ENCODE results near the gene CSTF1.
A peak's percentile ranks its signal among the peaks of the same experiment; 100 is the strongest.
"Not testable (repeated sequence)": the region's sequence is repeated elsewhere in the genome, so short reads cannot be mapped to it uniquely, and the experiment has no call there.

The CSTF1 gene

GRCh38 chr20:56380375-56380774, 12.1 kb upstream of the CSTF1 start:
- H3K36me3 ChIP-seq (replicated peaks): peaks cover 94% of the 10 kb centered on the region
- H3K4me3 ChIP-seq: no peak overlapping the region
- H3K9me3 ChIP-seq: no peaks in the 10 kb centered on the region
- in situ Hi-C loops (cut with MboI; ENCODE audit: low sequenced_read_pairs): loop anchor here (25.0 kb wide), 1 partner anchor 1007 kb away; the partner anchor contains the start of gene RBM38
- no peaks in the 10 kb centered on the region for H3K27me3 ChIP-seq (ENCODE audit: low read depth)
- no peaks in the 10 kb centered on the region for H3K4me1 ChIP-seq
- DNase-seq (ENCODE audit: low spot score in 2 of 2): no peak

- Histone ChIP-seq H3K9me3 (no peaks in the 10 kb centered on the region), H3K36me3 (replicated peaks) (peaks cover 94% of the 10 kb centered on the region), H3K4me3 (no peak overlapping the region), H3K27me3 (ENCODE audit: low read depth) (no peaks in the 10 kb centered on the region), H3K4me1 (no peaks in the 10 kb centered on the region)
- in situ Hi-C loops (cut with MboI; ENCODE audit: low sequenced_read_pairs): loop anchor here (25.0 kb wide), 1 partner anchor 1006 kb away; the partner anchor contains the start of gene RBM38
- DNase-seq (ENCODE audit: low spot score in 2 of 2): no peak
These were observed 10.9 kb upstream of the CSTF1 start for GRCh38 chr20:56381501-56381900.

GRCh38 chr20:56382696-56383095, 9.7 kb upstream of the CSTF1 start:
- H3K9me3 ChIP-seq: no peaks in the 10 kb centered on the region
- peaks cover 94% of the 10 kb centered on the region for H3K36me3 ChIP-seq (replicated peaks)

DNA sequence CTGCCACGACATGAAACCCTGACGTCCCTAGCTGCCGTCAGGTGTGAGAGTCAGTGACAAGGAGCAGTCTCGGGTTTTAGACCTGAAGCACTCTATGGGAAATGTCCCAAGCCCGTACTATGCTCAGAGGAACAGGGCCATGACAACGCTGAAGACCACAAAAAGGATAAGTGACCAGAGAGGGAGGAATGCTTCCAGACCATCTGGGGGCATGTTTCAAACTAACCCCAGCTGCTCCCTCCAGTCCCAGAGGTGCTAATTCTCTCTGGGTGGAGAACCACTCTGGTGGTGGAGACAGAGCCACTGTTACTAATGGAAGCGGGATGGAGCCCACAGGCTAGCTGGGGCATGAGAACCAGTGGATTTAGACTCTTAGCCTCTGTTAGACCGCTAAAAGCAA, 9.1 kb upstream of the CSTF1 start:
- no peak overlapping the region for H3K4me3 ChIP-seq
- in situ Hi-C loops (cut with MboI; ENCODE audit: low sequenced_read_pairs): loop anchor here (25.0 kb wide), 1 partner anchor 1004 kb away; the partner anchor contains the start of gene RBM38
- H3K9me3 ChIP-seq: no peaks in the 10 kb centered on the region
- H3K4me1 ChIP-seq: no peaks in the 10 kb centered on the region; the same call in 1 of the 2 replicates
- H3K27me3 ChIP-seq (ENCODE audit: low read depth): no peaks in the 10 kb centered on the region
- H3K36me3 ChIP-seq (replicated peaks): peaks cover 94% of the 10 kb centered on the region
- no peak for DNase-seq (ENCODE audit: low spot score in 2 of 2)

More at GRCh38 chr20:56382696-56383095, 9.7 kb upstream of the CSTF1 start:
- Histone ChIP-seq H3K27me3 (ENCODE audit: low read depth) (no peaks in the 10 kb centered on the region), H3K4me1 (no peaks in the 10 kb centered on the region), H3K4me3 (no peak overlapping the region)
- in situ Hi-C loops (cut with MboI; ENCODE audit: low sequenced_read_pairs): loop anchor here (25.0 kb wide), 1 partner anchor 1005 kb away; the partner anchor contains the start of gene RBM38
- no peak for DNase-seq (ENCODE audit: low spot score in 2 of 2)

GRCh38 chr20:56385130-56385529, 7.3 kb upstream of the CSTF1 start:
- no peaks in the 10 kb centered on the region; the same call in 1 of the 2 replicates for H3K4me1 ChIP-seq
- peaks cover 98% of the 10 kb centered on the region for H3K36me3 ChIP-seq (replicated peaks)
- H3K27me3 ChIP-seq (ENCODE audit: low read depth): no peaks in the 10 kb centered on the region
- no peak for DNase-seq (ENCODE audit: low spot score in 2 of 2)
- in situ Hi-C loops (cut with MboI; ENCODE audit: low sequenced_read_pairs): loop anchor here (25.0 kb wide), 1 partner anchor 1002 kb away; the partner anchor contains the start of gene RBM38
- no peaks in the 10 kb centered on the region for H3K9me3 ChIP-seq
- no peak overlapping the region for H3K4me3 ChIP-seq

DNA sequence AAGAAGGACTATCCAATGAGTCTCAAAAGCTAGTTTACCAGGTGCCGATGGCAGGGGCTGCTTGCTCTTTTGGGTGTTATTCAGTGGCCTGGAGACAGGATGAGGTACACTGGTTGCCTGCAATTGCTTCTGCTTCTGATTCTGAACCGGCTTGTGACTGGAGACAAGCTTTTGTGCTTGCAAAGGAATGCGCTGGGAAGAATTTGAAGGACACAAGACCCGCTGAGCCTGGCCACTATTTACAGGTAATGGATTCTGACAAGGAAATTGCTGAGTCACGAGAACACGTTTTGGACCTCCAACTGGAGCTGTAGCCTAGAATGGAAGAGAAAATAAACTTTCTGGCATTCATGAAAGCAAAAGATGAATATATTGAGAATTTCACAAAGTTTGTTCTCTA, 6.2 kb upstream of the CSTF1 start:
- no peak for DNase-seq (ENCODE audit: low spot score in 2 of 2)
- H3K36me3 ChIP-seq (replicated peaks): peaks cover 94% of the 10 kb centered on the region
- H3K27me3 ChIP-seq (ENCODE audit: low read depth): no peaks in the 10 kb centered on the region
- H3K9me3 ChIP-seq: no peaks in the 10 kb centered on the region
- in situ Hi-C loops (cut with MboI; ENCODE audit: low sequenced_read_pairs): loop anchor here (25.0 kb wide), 1 partner anchor 1001 kb away; the partner anchor contains the start of gene RBM38
- H3K4me1 ChIP-seq: peaks cover 4% of the 10 kb centered on the region; the same call in 1 of the 2 replicates
- no peak overlapping the region for H3K4me3 ChIP-seq

GRCh38 chr20:56388882-56389281, 3.6 kb upstream of the CSTF1 start:
- Histone ChIP-seq H3K9me3 (no peaks in the 10 kb centered on the region), H3K27me3 (ENCODE audit: low read depth) (no peaks in the 10 kb centered on the region), H3K36me3 (replicated peaks) (peaks cover 67% of the 10 kb centered on the region), H3K4me1 (peaks cover 6% of the 10 kb centered on the region; the same call in 1 of the 2 replicates), H3K4me3 (no peak overlapping the region)
- in situ Hi-C loops (cut with MboI; ENCODE audit: low sequenced_read_pairs): loop anchor here (25.0 kb wide), 1 partner anchor 998 kb away; the partner anchor contains the start of gene RBM38
- DNase-seq (ENCODE audit: low spot score in 2 of 2): no peak

DNA sequence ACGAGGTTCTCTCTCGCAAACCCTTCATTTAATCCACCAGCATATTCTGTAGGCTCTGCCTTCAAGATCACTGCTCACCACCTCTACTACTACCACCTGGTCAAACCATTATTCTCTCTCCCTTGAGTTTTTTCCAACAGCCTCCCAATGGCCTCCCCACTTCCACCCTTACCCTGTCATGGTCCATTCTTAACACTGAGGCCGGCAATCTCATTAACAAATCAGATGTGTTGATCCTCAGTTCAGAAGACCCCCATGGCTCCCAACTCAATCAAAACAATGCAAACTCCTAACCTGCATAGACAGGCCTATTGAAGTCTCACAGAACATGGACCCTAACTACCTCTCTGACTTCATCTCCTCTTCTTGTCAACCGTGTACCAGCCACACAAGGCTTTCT, 2.6 kb upstream of the CSTF1 start:
- Histone ChIP-seq H3K9me3 (no peaks in the 10 kb centered on the region), H3K36me3 (replicated peaks) (peaks cover 59% of the 10 kb centered on the region), H3K4me3 (no peak overlapping the region), H3K27me3 (ENCODE audit: low read depth) (no peaks in the 10 kb centered on the region), H3K4me1 (peaks cover 7% of the 10 kb centered on the region; the same call in 1 of the 2 replicates)
- in situ Hi-C loops (cut with MboI; ENCODE audit: low sequenced_read_pairs): loop anchor here (10.0 to 25.0 kb wide), 2 partner anchors 195 to 997 kb away; partner anchors contain the start of gene RBM38
- no peak for DNase-seq (ENCODE audit: low spot score in 2 of 2)

- peak overlapping the region; percentile 84 for H3K4me3 ChIP-seq
- H3K36me3 ChIP-seq (replicated peaks): peaks cover 59% of the 10 kb centered on the region
- not testable (repeated sequence) for H3K4me1 ChIP-seq; DNase-seq (ENCODE audit: low spot score in 2 of 2); H3K9me3 ChIP-seq; H3K27me3 ChIP-seq (ENCODE audit: low read depth)
- in situ Hi-C loops (cut with MboI; ENCODE audit: low sequenced_read_pairs): loop anchor here (10.0 to 25.0 kb wide), 2 partner anchors 194 to 997 kb away; partner anchors contain the start of gene RBM38
These were observed 2.0 kb upstream of the CSTF1 start for GRCh38 chr20:56390396-56390795.

- no peaks in the 10 kb centered on the region for H3K27me3 ChIP-seq (ENCODE audit: low read depth)
- peak overlapping the region; percentile 84 for H3K4me3 ChIP-seq
- peaks cover 7% of the 10 kb centered on the region; the same call in 1 of the 2 replicates for H3K4me1 ChIP-seq
- H3K9me3 ChIP-seq: no peaks in the 10 kb centered on the region
- H3K36me3 ChIP-seq (replicated peaks): peaks cover 59% of the 10 kb centered on the region
- in situ Hi-C loops (cut with MboI; ENCODE audit: low sequenced_read_pairs): loop anchor here (10.0 to 25.0 kb wide), 2 partner anchors 194 to 996 kb away; partner anchors contain the start of gene RBM38
- DNase-seq (ENCODE audit: low spot score in 2 of 2): no peak
These were observed 1.4 kb upstream of the CSTF1 start for GRCh38 chr20:56391037-56391436.

- DNase-seq (ENCODE audit: low spot score in 2 of 2): peak in 1 of 2 experiments; percentile 13
- in situ Hi-C loops (cut with MboI; ENCODE audit: low sequenced_read_pairs): loop anchor here (10.0 to 25.0 kb wide), 2 partner anchors 193 to 996 kb away; partner anchors contain the start of gene RBM38
- H3K36me3 ChIP-seq (replicated peaks): peaks cover 57% of the 10 kb centered on the region
These were observed 781 bp upstream of the CSTF1 start for GRCh38 chr20:56391596-56392131.

GRCh38 chr20:56392881-56393482, 537 bp downstream of the CSTF1 start:
- Histone ChIP-seq H3K27me3 (ENCODE audit: low read depth) (no peaks in the 10 kb centered on the region), H3K4me3 (peak overlapping the region; percentile 84), H3K4me1 (peaks cover 7% of the 10 kb centered on the region; the same call in 1 of the 2 replicates), H3K36me3 (replicated peaks) (peaks cover 57% of the 10 kb centered on the region), H3K9me3 (no peaks in the 10 kb centered on the region)
- in situ Hi-C loops (cut with MboI; ENCODE audit: low sequenced_read_pairs): loop anchor here (10.0 to 25.0 kb wide), 2 partner anchors 192 to 994 kb away; partner anchors contain the start of gene RBM38
- DNase-seq (ENCODE audit: low spot score in 2 of 2): no peak

More at GRCh38 chr20:56391596-56392131, 781 bp upstream of the CSTF1 start:
- Histone ChIP-seq H3K9me3 (no peaks in the 10 kb centered on the region), H3K27me3 (ENCODE audit: low read depth) (no peaks in the 10 kb centered on the region), H3K4me1 (peaks cover 7% of the 10 kb centered on the region; the same call in 1 of the 2 replicates), H3K4me3 (peak overlapping the region; percentile 84)

- DNase-seq (ENCODE audit: low spot score in 2 of 2): no peak
- Histone ChIP-seq H3K27me3 (ENCODE audit: low read depth) (no peaks in the 10 kb centered on the region), H3K4me3 (peak overlapping the region; percentile 84), H3K9me3 (no peaks in the 10 kb centered on the region), H3K4me1 (peaks cover 7% of the 10 kb centered on the region; the same call in 1 of the 2 replicates), H3K36me3 (replicated peaks) (peaks cover 56% of the 10 kb centered on the region)
- in situ Hi-C loops (cut with MboI; ENCODE audit: low sequenced_read_pairs): loop anchor here (10.0 to 25.0 kb wide), 2 partner anchors 191 to 994 kb away; partner anchors contain the start of gene RBM38
These were observed 1.2 kb downstream of the CSTF1 start for GRCh38 chr20:56393653-56394052.

Measured in HAP-1 (cell line).